PC-3 (cell line): ENCODE results near the gene OR5H14. TPM values are rescaled to one million over a fixed set of nuclear protein-coding genes. Genes with fewer than 3 reads are reported as not detected.
"Not testable (repeated sequence)": the region's sequence is repeated elsewhere in the genome, so short reads cannot be mapped to it uniquely, and the experiment has no call there.

Source experiments
- ATAC-seq: fragments of 200-7000 bp; cut with Tn5 transposase; 2 replicates; pipeline ENCODE4 v1.9.1; 2020; ENCODE audit warnings: mild to moderate bottlenecking, moderate library complexity
- BruUV-seq: library from RNA; stranded (reverse); fragments of 400-500 nt; replicated peaks from 2 replicates; lab custom pipeline; 2021; lab: Mats Ljungman, UMichigan
- CTCF ChIA-PET: fragments of 300-600 bp; sonication (Branson Sonifier 250); formaldehyde crosslinking; loops from one replicate; lab custom pipeline; 2022; ENCODE audit warnings: antibody characterized with exemption; lab: Charles Lee
- POLR2A ChIA-PET: fragments of 300-600 bp; sonication (Branson Sonifier 250); formaldehyde crosslinking; loops from one replicate; lab custom pipeline; 2022; ENCODE audit warnings: antibody characterized with exemption; ENCODE audit not compliant: unreplicated experiment; lab: Charles Lee
- DNase-seq: peaks from one replicate; pipeline ENCODE4 v3.0.0-alpha.2; 2015
- H2AFZ ChIP-seq: fragments of 300-600 bp; sonication (generic); 2 replicates; pipeline ENCODE4 v1.6.0; 2016; ENCODE audit warnings: antibody characterized with exemption, low read length
- H3F3A ChIP-seq: fragments of 300-600 bp; sonication (generic); one replicate; pipeline ENCODE4 v1.6.0; 2017; ENCODE audit warnings: antibody characterized with exemption, low read length, control low read depth, mild to moderate bottlenecking; ENCODE audit not compliant: unreplicated experiment
- H3K27ac ChIP-seq: fragments of 300-600 bp; sonication (generic); 2 replicates; pipeline ENCODE4 v1.5.1; 2016; ENCODE audit warnings: mild to moderate bottlenecking, low read length
- H3K27me3 ChIP-seq: fragments of 300-600 bp; sonication (generic); 2 replicates; pipeline ENCODE4 v1.6.1; 2016; ENCODE audit warnings: low read length, mixed read lengths
- H3K36me3 ChIP-seq: fragments of 300-600 bp; sonication (generic); 2 replicates; pipeline ENCODE4 v1.6.1; 2016; ENCODE audit warnings: low read depth, mixed run types, low read length, mixed read lengths
- H3K4me1 ChIP-seq: fragments of 300-600 bp; sonication (generic); 2 replicates; pipeline ENCODE4 v1.5.1; 2016; ENCODE audit warnings: low read length; ENCODE audit not compliant: insufficient read depth
- H3K4me2 ChIP-seq: fragments of 300-600 bp; sonication (generic); 2 replicates; pipeline ENCODE4 v1.6.0; 2016; ENCODE audit warnings: low read length
- H3K4me3 ChIP-seq: fragments of 300-600 bp; sonication (generic); 2 replicates; pipeline ENCODE4 v1.5.1; 2016; ENCODE audit warnings: mild to moderate bottlenecking, low read length, mixed read lengths
- H3K79me2 ChIP-seq: fragments of 300-600 bp; sonication (generic); 2 replicates; pipeline ENCODE4 v1.6.1; 2017; ENCODE audit warnings: low read length, mixed read lengths
- H3K9ac ChIP-seq: fragments of 300-600 bp; sonication (generic); 2 replicates; pipeline ENCODE4 v1.6.0; 2016; ENCODE audit warnings: mild to moderate bottlenecking, low read length
- H3K9me2 ChIP-seq: fragments of 300-600 bp; sonication (generic); replicated peaks from 2 replicates; pipeline ENCODE4 v1.6.1; 2016; ENCODE audit warnings: mixed run types, low read length, mixed read lengths
- H3K9me3 ChIP-seq: fragments of 300-600 bp; sonication (generic); 2 replicates; pipeline ENCODE4 v1.6.1; 2016; ENCODE audit warnings: low read length, mixed read lengths
- H4K20me1 ChIP-seq: fragments of 300-600 bp; sonication (generic); 2 replicates; pipeline ENCODE4 v1.6.1; 2016; ENCODE audit warnings: low read length, mixed read lengths
- CTCF ChIP-seq: fragments of 300-600 bp; sonication (generic); conservative IDR thresholded peaks from 2 replicates; pipeline ENCODE4 v1.5.1; 2017; ENCODE audit warnings: antibody characterized with exemption, low read depth, mild to moderate bottlenecking, low read length
- EZH2 ChIP-seq: fragments of 300-600 bp; sonication (generic); IDR thresholded peaks from one replicate; pipeline ENCODE4 v1.6.1; 2017; ENCODE audit warnings: antibody characterized with exemption, mild to moderate bottlenecking, low read length; ENCODE audit not compliant: unreplicated experiment
- EZH2phosphoT487 ChIP-seq: fragments of 300-600 bp; sonication (generic); IDR thresholded peaks from 2 replicates; pipeline ENCODE4 v1.6.1; 2018; ENCODE audit warnings: mild to moderate bottlenecking, antibody characterized with exemption, low read length, borderline replicate concordance
- intact Hi-C: fragments of 100-400 bp; cut with micrococcal nuclease; formaldehyde crosslinking; loops from 2 replicates; pipeline ENCODE4 v1.9.0; 2023
- total RNA-seq: library from RNA; depleted of rRNA; stranded (reverse); fragments of >200 nt; gene quantifications from 2 replicates; pipeline ENCODE4 v1.2.3, GENCODE V29; 2014

Gene OR5H14
- total RNA-seq, 1 experiment from 2014 or later: not detected

DNA sequence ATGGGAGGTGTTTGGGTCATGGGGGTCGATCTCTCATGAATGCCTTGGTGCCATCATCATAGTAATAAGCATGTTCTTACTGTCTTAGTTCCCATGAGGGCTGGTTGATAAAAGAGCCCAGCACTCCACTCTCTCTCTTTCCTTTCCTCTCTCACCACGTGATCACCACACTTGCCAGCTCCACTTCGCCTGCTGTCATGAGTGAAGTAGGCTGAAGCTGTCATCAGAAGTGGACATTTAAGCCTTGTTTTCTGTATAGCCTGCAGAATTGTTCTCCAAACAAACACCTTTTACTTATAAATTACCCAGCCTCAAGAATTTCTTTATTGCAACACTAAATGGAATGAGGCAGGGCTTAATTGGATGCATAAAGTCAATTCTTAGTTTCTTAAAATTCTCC is 10.6 kb upstream of the OR5H14 start:
- peaks cover 27% of the 10 kb centered on the region for H3K27me3 ChIP-seq
- no peak overlapping the region for H3K9ac ChIP-seq
- H3K4me2 ChIP-seq: no peak overlapping the region
- CTCF ChIA-PET: no interaction called here
- H3K9me2 ChIP-seq: no peaks in the 10 kb centered on the region
- no peak overlapping the region for H3K4me3 ChIP-seq
- no peak for ATAC-seq
- no peaks in the 10 kb centered on the region for H3K79me2 ChIP-seq
- H3F3A ChIP-seq: no peaks in the 10 kb centered on the region
- intact Hi-C loops: no loop called here
- H2AFZ ChIP-seq: no peak overlapping the region
- no peaks in the 10 kb centered on the region for H3K4me1 ChIP-seq
- no peak for DNase-seq
- no peaks in the 10 kb centered on the region for H3K9me3 ChIP-seq
- no peaks in the 10 kb centered on the region for H4K20me1 ChIP-seq
- TF ChIP-seq EZH2: no peak
- no peak for TF ChIP-seq EZH2phosphoT487
- no peak for TF ChIP-seq CTCF
- no peak overlapping the region for H3K27ac ChIP-seq
- POLR2A ChIA-PET: no interaction called here
- H3K36me3 ChIP-seq: no peaks in the 10 kb centered on the region
- no TSS peak for BruUV-seq

DNA sequence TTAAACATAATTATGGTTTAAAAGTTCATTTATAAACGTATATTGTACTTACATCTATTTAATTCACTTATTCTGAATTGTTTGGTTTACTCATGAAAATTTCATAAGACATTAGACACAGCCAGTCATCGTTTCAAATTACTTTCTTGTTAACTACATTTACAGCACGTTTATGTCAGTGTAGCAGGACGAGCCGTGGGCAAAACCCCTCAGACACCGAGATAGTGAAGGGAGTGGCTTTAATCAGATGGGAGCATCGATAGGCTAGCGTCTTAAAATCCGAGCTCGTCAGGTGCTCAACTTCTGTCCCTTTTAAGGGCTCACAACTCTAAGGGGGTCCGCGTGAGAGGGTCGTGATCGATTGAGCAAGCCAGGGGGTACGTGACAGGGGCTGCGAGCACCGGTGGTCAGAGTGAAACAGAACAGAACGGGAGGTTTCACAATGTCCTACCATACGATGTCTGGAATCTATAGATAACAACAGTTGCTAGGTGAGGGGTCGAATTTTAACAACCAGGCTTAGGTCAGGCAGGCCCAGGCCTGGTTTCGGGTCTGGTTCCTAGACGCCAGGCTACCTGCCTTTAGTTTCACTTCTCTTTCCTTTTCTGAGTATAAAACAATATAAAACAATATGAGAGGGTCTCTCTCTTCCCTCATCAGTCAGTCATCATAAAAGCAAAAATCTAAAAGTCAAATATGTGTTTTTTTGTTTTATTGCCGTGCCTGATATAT is 9.3 kb upstream of the OR5H14 start:
- H3K79me2 ChIP-seq, ATAC-seq, BruUV-seq, H3K4me1 ChIP-seq, H3K9me3 ChIP-seq, intact Hi-C loops, DNase-seq, H4K20me1 ChIP-seq, POLR2A ChIA-PET, CTCF ChIA-PET, H3K27ac ChIP-seq, H3K36me3 ChIP-seq, H3K4me3 ChIP-seq, H2AFZ ChIP-seq, H3K9me2 ChIP-seq, H3K9ac ChIP-seq, H3K4me2 ChIP-seq, H3F3A ChIP-seq: not testable (repeated sequence)
- H3K27me3 ChIP-seq: peaks cover 36% of the 10 kb centered on the region

DNA sequence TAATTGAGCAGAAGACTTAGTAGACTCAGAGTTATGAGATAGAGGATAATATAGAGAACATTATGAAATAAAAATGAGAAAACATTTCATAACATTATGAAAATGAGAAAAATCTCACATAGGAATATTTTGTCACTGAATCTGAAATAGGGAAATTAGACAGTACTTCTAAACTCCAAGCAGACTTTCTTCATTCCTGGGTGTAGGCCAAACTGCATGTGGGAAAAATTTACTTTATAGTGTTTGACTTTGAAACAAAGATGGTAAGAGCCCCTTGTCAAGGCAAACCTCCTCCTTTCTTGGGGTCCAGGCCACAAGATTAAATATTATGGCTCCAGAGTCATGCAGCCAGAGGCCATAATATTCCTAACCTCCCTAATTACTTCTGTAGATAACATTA is 6.7 kb upstream of the OR5H14 start:
- Histone ChIP-seq H3K9me3 (no peaks in the 10 kb centered on the region), H3K4me3 (no peak overlapping the region), H2AFZ (no peak overlapping the region), H3F3A (no peaks in the 10 kb centered on the region), H3K79me2 (no peaks in the 10 kb centered on the region), H3K9ac (no peak overlapping the region), H4K20me1 (no peaks in the 10 kb centered on the region), H3K27ac (no peak overlapping the region), H3K9me2 (no peaks in the 10 kb centered on the region), H3K4me2 (no peak overlapping the region), H3K27me3 (peaks cover 53% of the 10 kb centered on the region), H3K36me3 (no peaks in the 10 kb centered on the region), H3K4me1 (no peaks in the 10 kb centered on the region)
- ATAC-seq (no peak), DNase-seq (no peak)
- ChIA-PET POLR2A (no interaction called here), CTCF (no interaction called here)
- TF ChIP-seq CTCF: no peak
- TF ChIP-seq EZH2phosphoT487: no peak
- no peak for TF ChIP-seq EZH2
- intact Hi-C loops: loop anchor here (2.0 kb wide), 1 partner anchor 42 kb away; no protein-coding TSS in a partner anchor
- BruUV-seq: no TSS peak
